KG1 (cell line): ENCODE data around the gene KCNJ11.

Source experiments
- DNase-seq: peaks from one replicate; lab custom pipeline; 2025; lab: John Stamatoyannopoulos, UW

The KCNJ11 gene

GRCh38 chr11:17408641-17409040 is 20.2 kb upstream of the KCNJ11 start:
- no peak for DNase-seq

- DNase-seq: no peak
These were observed 19.6 kb upstream of the KCNJ11 start for GRCh38 chr11:17408026-17408425.

- DNase-seq: no peak
These were observed 19.1 kb upstream of the KCNJ11 start for GRCh38 chr11:17407575-17407974.

- DNase-seq: no peak
These were observed 18.3 kb upstream of the KCNJ11 start for GRCh38 chr11:17406818-17407149.

GRCh38 chr11:17406082-17406817 is 17.8 kb upstream of the KCNJ11 start:
- no peak for DNase-seq

GRCh38 chr11:17405232-17406005 is 17.0 kb upstream of the KCNJ11 start:
- DNase-seq: no peak

- DNase-seq: no peak
These were observed 15.7 kb upstream of the KCNJ11 start for GRCh38 chr11:17403980-17404759.

GRCh38 chr11:17402486-17402885 is 14.0 kb upstream of the KCNJ11 start:
- no peak for DNase-seq

- DNase-seq: no peak
These were observed 13.4 kb upstream of the KCNJ11 start for GRCh38 chr11:17401841-17402240.

GRCh38 chr11:17401316-17401715 is 12.9 kb upstream of the KCNJ11 start:
- no peak for DNase-seq

- DNase-seq: no peak
These were observed 11.8 kb upstream of the KCNJ11 start for GRCh38 chr11:17400048-17400775.

- no peak for DNase-seq
These were observed 10.8 kb upstream of the KCNJ11 start for GRCh38 chr11:17399236-17399635.

- DNase-seq: no peak
These were observed 9.0 kb upstream of the KCNJ11 start for GRCh38 chr11:17397311-17398002.

- DNase-seq: no peak
These were observed 8.3 kb upstream of the KCNJ11 start for GRCh38 chr11:17396598-17397310.

GRCh38 chr11:17395978-17396377 is 7.5 kb upstream of the KCNJ11 start:
- no peak for DNase-seq

- DNase-seq: no peak
These were observed 7.1 kb upstream of the KCNJ11 start for GRCh38 chr11:17395554-17395961.

- no peak for DNase-seq
These were observed 6.4 kb upstream of the KCNJ11 start for GRCh38 chr11:17394743-17395390.

GRCh38 chr11:17393472-17393871 is 5.0 kb upstream of the KCNJ11 start:
- DNase-seq: no peak

GRCh38 chr11:17392872-17393271 is 4.4 kb upstream of the KCNJ11 start:
- DNase-seq: no peak
